ENCODE measurements around the gene BBS10. TPM values are rescaled to one million over a fixed set of nuclear protein-coding genes. Genes with fewer than 3 reads are reported as not detected.
"Not testable (repeated sequence)": the region's sequence is repeated elsewhere in the genome, so short reads cannot be mapped to it uniquely, and the experiment has no call there.

The BBS10 gene
- total and polyA plus RNA-seq, 2 donors (not counting 1 experiment from before 2014, with no cell fraction given): 1.9 to 12.9 TPM

- ATAC-seq (ENCODE audit: low read depth): no peak
- POLR2A ChIA-PET: no interaction called here
- TF ChIP-seq EZH2 (IDR thresholded peaks at IDR 0.05; ENCODE audit: borderline replicate concordance, insufficient read depth, low read depth, low read length, poor library complexity, severe bottlenecking): no peak
- TF ChIP-seq CTCF (IDR thresholded peaks at IDR 0.05): no peak
- Histone ChIP-seq H4K20me1 (ENCODE audit: control insufficient read depth, insufficient read depth, low read length, poor library complexity, severe bottlenecking) (no peaks in the 10 kb centered on the region), H2AFZ (ENCODE audit: insufficient read depth, low read depth, low read length, poor library complexity, severe bottlenecking) (no peak overlapping the region), H3K4me1 (ENCODE audit: control insufficient read depth in 2 of 2, insufficient read depth in 2 of 2, low read length in 2 of 2) (no peaks in the 10 kb centered on the region), H3K9me3 (ENCODE audit: control extremely low read depth in 1 of 3, control insufficient read depth in 2 of 3, insufficient read depth in 1 of 3, low read length in 2 of 3) (no peaks in the 10 kb centered on the region), H3K9ac (ENCODE audit: low read length) (no peak overlapping the region), H3K36me3 (replicated peaks in 1 of 2; ENCODE audit: control extremely low read depth in 1 of 2, control insufficient read depth in 1 of 2, extremely low read depth in 1 of 2, insufficient read depth in 2 of 2, low read length in 1 of 2) (peaks cover 11 to 39% of the 10 kb centered on the region in 2 experiments), H3K79me2 (ENCODE audit: control insufficient read depth, insufficient read depth, low read length) (no peaks in the 10 kb centered on the region), H3K4me3 (ENCODE audit: control extremely low read depth in 1 of 5, extremely low read depth in 1 of 5, insufficient read depth in 1 of 5, low read depth in 2 of 5, low read length in 4 of 5) (no peak overlapping the region), H3K27ac (ENCODE audit: low read length in 2 of 2) (no peak overlapping the region), H3K27me3 (replicated peaks in 1 of 4; ENCODE audit: control extremely low read depth in 1 of 4, control insufficient read depth in 3 of 4, insufficient read depth in 4 of 4, low read length in 3 of 4) (no peaks in the 10 kb centered on the region), H3K4me2 (replicated peaks; ENCODE audit: low read depth, low read length, poor library complexity, severe bottlenecking) (no peak overlapping the region)
- no peak for DNase-seq
- intact Hi-C loops (cut with micrococcal nuclease): no loop called here
- no CpG with 5 or more reads among the region's 1 CpG for WGBS (ENCODE audit: insufficient coverage)
- no peaks in the 10 kb centered on the region for H3K27me3 Mint-ChIP-seq
- H3K27ac Mint-ChIP-seq: no peak overlapping the region
- CTCF ChIA-PET: interaction anchor here (0.9 kb wide), 1 partner anchor 207 kb away, joined by 3 read pairs; no protein-coding TSS in a partner anchor
- H3K9me3 Mint-ChIP-seq (ENCODE audit: insufficient read depth): no peaks in the 10 kb centered on the region
- no peaks in the 10 kb centered on the region for H3K4me1 Mint-ChIP-seq
- no peak overlapping the region for H3K4me3 Mint-ChIP-seq
Observed at GRCh38 chr12:76379261-76379660, 31.0 kb upstream of the BBS10 start.

GRCh38 chr12:76376876-76377275 lies 28.7 kb upstream of the BBS10 start:
- H3K4me1 ChIP-seq (ENCODE audit: control insufficient read depth in 2 of 2, insufficient read depth in 2 of 2, low read length in 2 of 2); H3K4me3 Mint-ChIP-seq; DNase-seq; H3K27ac ChIP-seq (ENCODE audit: low read length in 2 of 2); POLR2A ChIA-PET; H3K4me3 ChIP-seq (ENCODE audit: control extremely low read depth in 1 of 5, extremely low read depth in 1 of 5, insufficient read depth in 1 of 5, low read depth in 2 of 5, low read length in 4 of 5); H3K27me3 Mint-ChIP-seq; H3K9me3 Mint-ChIP-seq (ENCODE audit: insufficient read depth); H3K79me2 ChIP-seq (ENCODE audit: control insufficient read depth, insufficient read depth, low read length); intact Hi-C loops (cut with micrococcal nuclease); H3K27ac Mint-ChIP-seq; H2AFZ ChIP-seq (ENCODE audit: insufficient read depth, low read depth, low read length, poor library complexity, severe bottlenecking); CTCF ChIA-PET; ATAC-seq (ENCODE audit: low read depth); H3K4me2 ChIP-seq (replicated peaks; ENCODE audit: low read depth, low read length, poor library complexity, severe bottlenecking); H3K9ac ChIP-seq (ENCODE audit: low read length); H4K20me1 ChIP-seq (ENCODE audit: control insufficient read depth, insufficient read depth, low read length, poor library complexity, severe bottlenecking); H3K27me3 ChIP-seq (replicated peaks in 1 of 4; ENCODE audit: control extremely low read depth in 1 of 4, control insufficient read depth in 3 of 4, insufficient read depth in 4 of 4, low read length in 3 of 4); H3K4me1 Mint-ChIP-seq; H3K9me3 ChIP-seq (ENCODE audit: control extremely low read depth in 1 of 3, control insufficient read depth in 2 of 3, insufficient read depth in 1 of 3, low read length in 2 of 3): not testable (repeated sequence)
- WGBS (ENCODE audit: insufficient coverage): no CpG with 5 or more reads among the region's 1 CpG
- peaks cover 10 to 39% of the 10 kb centered on the region in 2 experiments for H3K36me3 ChIP-seq (replicated peaks in 1 of 2; ENCODE audit: control extremely low read depth in 1 of 2, control insufficient read depth in 1 of 2, extremely low read depth in 1 of 2, insufficient read depth in 2 of 2, low read length in 1 of 2)

Data from B cell (primary cell).